Neural crest cell (in vitro differentiated cells): ENCODE data around the gene CCDC171. TPM values are rescaled to one million over a fixed set of nuclear protein-coding genes. Genes with fewer than 3 reads are reported as not detected.

Source experiments
- DNase-seq: peaks from one replicate; pipeline ENCODE4 v3.0.0; 2021; ENCODE audit warnings: low read depth, mixed read lengths, low spot score
- H3K27ac Mint-ChIP-seq: one replicate; pipeline ENCODE4 v1.8.0; 2021; ENCODE audit warnings: mild to moderate bottlenecking, mixed read lengths; ENCODE audit not compliant: unreplicated experiment
- H3K27me3 Mint-ChIP-seq: 2 replicates; pipeline ENCODE4 v1.8.0; 2021; ENCODE audit warnings: low read depth, mild to moderate bottlenecking, mixed read lengths
- H3K36me3 Mint-ChIP-seq: 2 replicates; pipeline ENCODE4 v1.8.0; 2021; ENCODE audit warnings: low read depth, mild to moderate bottlenecking, mixed read lengths
- H3K4me1 Mint-ChIP-seq: 2 replicates; pipeline ENCODE4 v1.8.0; 2021; ENCODE audit warnings: mixed read lengths
- H3K4me3 Mint-ChIP-seq: one replicate; pipeline ENCODE4 v1.8.0; 2021; ENCODE audit warnings: mild to moderate bottlenecking, mixed read lengths
- H3K9me3 Mint-ChIP-seq: 2 replicates; pipeline ENCODE4 v1.8.0; 2021; ENCODE audit warnings: mixed read lengths
- CTCF ChIP-seq: fragments of 200-600 bp; sonication (generic); conservative IDR thresholded peaks from 2 replicates; pipeline ENCODE4 v1.5.0; 2021; ENCODE audit warnings: antibody characterized with exemption, mild to moderate bottlenecking
- total RNA-seq: library from RNA; stranded (reverse); gene quantifications from 2 replicates; pipeline ENCODE4 v1.2.1, GENCODE V29; 2021

Gene CCDC171
- total RNA-seq, 1 donor from 2014 or later = 6.1 TPM

GRCh38 chr9:15972760-15973159 is 419.9 kb downstream of the CCDC171 start:
- no peaks in the 10 kb centered on the region for H3K9me3 Mint-ChIP-seq
- no peak overlapping the region for H3K27ac Mint-ChIP-seq
- peaks cover 2% of the 10 kb centered on the region for H3K36me3 Mint-ChIP-seq
- no peak overlapping the region for H3K4me3 Mint-ChIP-seq
- DNase-seq = no peak
- TF ChIP-seq CTCF = no peak
- peaks cover 45% of the 10 kb centered on the region for H3K4me1 Mint-ChIP-seq
- no peaks in the 10 kb centered on the region for H3K27me3 Mint-ChIP-seq

- H3K4me3 Mint-ChIP-seq = no peak overlapping the region
- peaks cover 5% of the 10 kb centered on the region for H3K36me3 Mint-ChIP-seq
- TF ChIP-seq CTCF = no peak
- DNase-seq = no peak
- H3K27me3 Mint-ChIP-seq = no peaks in the 10 kb centered on the region
- H3K27ac Mint-ChIP-seq = no peak overlapping the region
- peaks cover 44% of the 10 kb centered on the region for H3K4me1 Mint-ChIP-seq
- H3K9me3 Mint-ChIP-seq = peaks cover under 1% of the 10 kb centered on the region
These were observed 422.4 kb downstream of the CCDC171 start for GRCh38 chr9:15975101-15975778.

GRCh38 chr9:15977438-15977837 is 424.6 kb downstream of the CCDC171 start:
- no peak for TF ChIP-seq CTCF
- peaks cover 44% of the 10 kb centered on the region for H3K4me1 Mint-ChIP-seq
- H3K4me3 Mint-ChIP-seq = no peak overlapping the region
- DNase-seq = no peak
- H3K36me3 Mint-ChIP-seq = peaks cover 5% of the 10 kb centered on the region
- H3K9me3 Mint-ChIP-seq = peaks cover 4% of the 10 kb centered on the region
- no peak overlapping the region for H3K27ac Mint-ChIP-seq
- no peaks in the 10 kb centered on the region for H3K27me3 Mint-ChIP-seq

- no peak for TF ChIP-seq CTCF
- no peaks in the 10 kb centered on the region for H3K27me3 Mint-ChIP-seq
- no peak for DNase-seq
- H3K4me3 Mint-ChIP-seq = no peak overlapping the region
- peaks cover 4% of the 10 kb centered on the region for H3K9me3 Mint-ChIP-seq
- peaks cover 32% of the 10 kb centered on the region for H3K4me1 Mint-ChIP-seq
- H3K36me3 Mint-ChIP-seq = peaks cover 2% of the 10 kb centered on the region
- no peak overlapping the region for H3K27ac Mint-ChIP-seq
These were observed 429.3 kb downstream of the CCDC171 start for GRCh38 chr9:15982182-15982581.

GRCh38 chr9:15999422-16000339 is 446.8 kb downstream of the CCDC171 start:
- Mint-ChIP-seq H3K9me3 (peaks cover 12% of the 10 kb centered on the region), H3K4me1 (peaks cover 4% of the 10 kb centered on the region), H3K36me3 (peaks cover 7% of the 10 kb centered on the region), H3K4me3 (no peak overlapping the region), H3K27me3 (no peaks in the 10 kb centered on the region), H3K27ac (peak overlapping the region; percentile 70)
- no peak for DNase-seq
- TF ChIP-seq CTCF = no peak
